Iris pigment epithelial cell (primary cell): Measurements from ENCODE around the gene RGS11.
"Not testable (repeated sequence)": the region's sequence is repeated elsewhere in the genome, so short reads cannot be mapped to it uniquely, and the experiment has no call there.

ENCODE experiments used
- DNase-seq: peaks from one replicate; pipeline ENCODE4 v3.0.0-alpha.2; 2011; ENCODE audit warnings: low read depth

RGS11 gene

GRCh38 chr16:263182-263774 lies 12.5 kb downstream of the RGS11 start:
- no peak for DNase-seq

GRCh38 chr16:262121-262745 lies 13.5 kb downstream of the RGS11 start:
- no peak for DNase-seq

- no peak for DNase-seq
Observed at GRCh38 chr16:261031-261691, 14.6 kb downstream of the RGS11 start.

GRCh38 chr16:260326-260725 lies 15.4 kb downstream of the RGS11 start:
- DNase-seq: no peak

GRCh38 chr16:259814-260253 lies 15.9 kb downstream of the RGS11 start:
- no peak for DNase-seq

GRCh38 chr16:259226-259625 lies 16.5 kb downstream of the RGS11 start:
- no peak for DNase-seq

- not testable (repeated sequence) for DNase-seq
Observed at GRCh38 chr16:258091-258490, 17.7 kb downstream of the RGS11 start.

GRCh38 chr16:255183-255582 lies 20.6 kb downstream of the RGS11 start:
- DNase-seq: no peak

- no peak for DNase-seq
Observed at GRCh38 chr16:254461-254860, 21.3 kb downstream of the RGS11 start.

GRCh38 chr16:253833-254232 lies 21.9 kb downstream of the RGS11 start:
- no peak for DNase-seq

- DNase-seq: peak; percentile 33
Observed at GRCh38 chr16:252366-253337, 23.1 kb downstream of the RGS11 start.

GRCh38 chr16:249431-249830 lies 26.3 kb downstream of the RGS11 start:
- DNase-seq: no peak

- DNase-seq: no peak
Observed at GRCh38 chr16:247027-247426, 28.7 kb downstream of the RGS11 start.

- DNase-seq: no peak
Observed at GRCh38 chr16:245105-245504, 30.6 kb downstream of the RGS11 start.

GRCh38 chr16:243348-243747 lies 32.4 kb downstream of the RGS11 start:
- DNase-seq: no peak

- DNase-seq: no peak
Observed at GRCh38 chr16:242281-242680, 33.5 kb downstream of the RGS11 start.

GRCh38 chr16:240559-240958 lies 35.2 kb downstream of the RGS11 start:
- DNase-seq: no peak

- no peak for DNase-seq
Observed at GRCh38 chr16:239948-240277, 35.8 kb downstream of the RGS11 start.

- peak; percentile 88 for DNase-seq
Observed at GRCh38 chr16:234468-235305, 41.1 kb downstream of the RGS11 start, which contains the start of gene FAM234A. FAM234A (plus strand) TSS chr16:234821; CDS start chr16:254414, 19,593 bp downstream.

GRCh38 chr16:230949-231348 lies 44.8 kb downstream of the RGS11 start:
- no peak for DNase-seq

- DNase-seq: not testable (repeated sequence)
Observed at GRCh38 chr16:230351-230750, 45.4 kb downstream of the RGS11 start.
